HCT116 (cell line): ENCODE data around the gene IGF2R. TPM values are rescaled to one million over a fixed set of nuclear protein-coding genes. Genes with fewer than 3 reads are reported as not detected.

Source experiments
- ATAC-seq: fragments of 200-7000 bp; cut with Tn5 transposase; 2 replicates; pipeline ENCODE4 v1.9.1; 2020; ENCODE audit warnings: mild to moderate bottlenecking, moderate library complexity
- BruUV-seq: library from RNA; stranded (reverse); fragments of 400-500 nt; replicated peaks from 2 replicates; lab custom pipeline; 2021; lab: Mats Ljungman, UMichigan
- CTCF ChIA-PET: fragments of 300-600 bp; sonication (Branson Sonifier 250); formaldehyde crosslinking; loops from one replicate; lab custom pipeline; 2021; ENCODE audit warnings: antibody characterized with exemption; lab: Charles Lee
- POLR2A ChIA-PET: fragments of 300-600, 350-600 bp; sonication (Branson Sonifier 250); formaldehyde crosslinking; loops from one replicate; lab custom pipeline; 2021; ENCODE audit warnings: antibody characterized with exemption; lab: Charles Lee
- RAD21 ChIA-PET, 2 experiments: fragments of 300-600 bp; sonication (Branson Sonifier 250); formaldehyde crosslinking; loops; one replicate each; lab custom pipeline; 2023; ENCODE audit warnings: low total read pairs in 2 of 2; ENCODE audit not compliant: uncharacterized antibody in 2 of 2, unreplicated experiment in 2 of 2, low non-redundant PET in 1 of 2; lab: Charles Lee
- DNase-seq: peaks from one replicate; pipeline ENCODE4 v3.0.0-alpha.2; 2010; ENCODE audit warnings: low read depth, low spot score
- H2AFZ ChIP-seq: fragments of 200-600 bp; shearing (Covaris generic), sonication (generic); 2 replicates; pipeline ENCODE4 v1.6.1; 2017; ENCODE audit warnings: low read depth, mixed run types, mixed read lengths, antibody characterized with exemption, low read length; ENCODE audit not compliant: poor library complexity, severe bottlenecking
- H3K27ac ChIP-seq: 2 replicates; pipeline ENCODE4 v1.5.1; 2012; ENCODE audit warnings: low read depth, low read length
- H3K27me3 ChIP-seq: fragments of 200-600 bp; sonication (generic); 2 replicates; pipeline ENCODE4 v1.6.1; 2016; ENCODE audit warnings: mixed run types, low read length, mixed read lengths; ENCODE audit not compliant: insufficient read depth
- H3K36me3 ChIP-seq, 2 experiments: fragments of 200-500 bp in 1 of 2; fragments of 200-600 bp in 1 of 2; sonication (Bioruptor generic) in 1 of 2; sonication (generic) in 1 of 2; 2 replicates each; pipeline versions ENCODE4 v1.5.1 to v1.6.1; 2014 to 2016; ENCODE audit warnings: low read length in 2 of 2, inconsistent platforms in 1 of 2, mixed read lengths in 1 of 2, mixed run types in 1 of 2; ENCODE audit not compliant: insufficient read depth in 2 of 2, control insufficient read depth in 1 of 2
- H3K4me1 ChIP-seq, 2 experiments: fragments of 200-600 bp in 1 of 2; sonication (generic) in 1 of 2; 2 replicates each; pipeline versions ENCODE4 v1.5.1 to v1.6.1; 2012 to 2017; ENCODE audit warnings: low read length in 2 of 2, inconsistent platforms in 1 of 2, mild to moderate bottlenecking in 1 of 2, mixed read lengths in 1 of 2, mixed run types in 1 of 2, moderate library complexity in 1 of 2; ENCODE audit not compliant: insufficient read depth in 2 of 2, control insufficient read depth in 1 of 2
- H3K4me2 ChIP-seq: fragments of 200-600 bp; sonication (generic); 2 replicates; pipeline ENCODE4 v1.6.1; 2017; ENCODE audit warnings: mixed run types, low read length, mixed read lengths
- H3K4me3 ChIP-seq, 2 experiments: fragments of 200-600 bp in 1 of 2; sonication (generic) in 1 of 2; replicated peaks in 1 of 2; 2 replicates each; pipeline ENCODE4 v1.5.1; 2011 to 2016; ENCODE audit warnings: low read length in 2 of 2, control low read depth in 1 of 2, low read depth in 1 of 2, mild to moderate bottlenecking in 1 of 2, mixed read lengths in 1 of 2, mixed run types in 1 of 2
- H3K79me2 ChIP-seq: fragments of 200-600 bp; sonication (generic); 2 replicates; pipeline ENCODE4 v1.6.1; 2017; ENCODE audit warnings: mild to moderate bottlenecking, mixed run types, low read length, moderate library complexity, mixed read lengths; ENCODE audit not compliant: insufficient read depth
- H3K9ac ChIP-seq: fragments of 200-600 bp; sonication (generic); 2 replicates; pipeline ENCODE4 v1.6.1; 2016; ENCODE audit warnings: low read length, mixed read lengths
- H3K9me2 ChIP-seq: fragments of 200-600 bp; sonication (generic), shearing (Covaris generic); 2 replicates; pipeline ENCODE4 v1.6.1; 2017; ENCODE audit warnings: mixed run types, mild to moderate bottlenecking, moderate library complexity; ENCODE audit not compliant: insufficient read depth
- H3K9me3 ChIP-seq, 2 experiments: fragments of 200-500 bp in 1 of 2; fragments of 200-600 bp in 1 of 2; sonication (Bioruptor generic) in 1 of 2; sonication (generic) in 1 of 2; 2 replicates each; pipeline ENCODE4 v1.6.1; 2014 to 2017; ENCODE audit warnings: low read length in 2 of 2, mixed read lengths in 2 of 2, inconsistent platforms in 1 of 2, low read depth in 1 of 2, mild to moderate bottlenecking in 1 of 2, mixed run types in 1 of 2, moderate library complexity in 1 of 2; ENCODE audit not compliant: control insufficient read depth in 1 of 2, insufficient read depth in 1 of 2
- H4K20me1 ChIP-seq: fragments of 200-600 bp; sonication (generic), shearing (Covaris generic); 2 replicates; pipeline ENCODE4 v1.6.1; 2017; ENCODE audit warnings: mixed run types, mild to moderate bottlenecking, moderate library complexity; ENCODE audit not compliant: insufficient read depth
- EGR1 ChIP-seq: IDR thresholded peaks from 2 replicates; pipeline ENCODE4 v1.6.1; 2012; ENCODE audit warnings: low read depth
- EZH2 ChIP-seq: fragments of 200-600 bp; sonication (generic); IDR thresholded peaks from 2 replicates; pipeline ENCODE4 v1.6.1; 2017; ENCODE audit warnings: antibody characterized with exemption, mixed run types
- EZH2phosphoT487 ChIP-seq: fragments of 200-600 bp; IDR thresholded peaks from 2 replicates; pipeline ENCODE4 v1.6.1; 2018; ENCODE audit warnings: antibody characterized with exemption, borderline replicate concordance
- JUND ChIP-seq: IDR thresholded peaks from 2 replicates; pipeline ENCODE4 v1.6.1; 2012
- POLR2A ChIP-seq: IDR thresholded peaks from 2 replicates; pipeline ENCODE4 v1.7.0; 2011; ENCODE audit warnings: borderline replicate concordance; ENCODE audit not compliant: insufficient read depth, insufficient read length; ENCODE audit errors: extremely low read depth
- POLR2AphosphoS5 ChIP-seq: IDR thresholded peaks from 2 replicates; pipeline ENCODE4 v1.6.1; 2011; ENCODE audit warnings: mild to moderate bottlenecking, low read depth, low read length, moderate library complexity
- REST ChIP-seq: IDR thresholded peaks from 2 replicates; pipeline ENCODE4 v1.6.1; 2012; ENCODE audit warnings: low read depth
- SIN3A ChIP-seq: IDR thresholded peaks from 2 replicates; pipeline ENCODE4 v1.6.1; 2012; ENCODE audit warnings: low read depth
- SP1 ChIP-seq: IDR thresholded peaks from 2 replicates; pipeline ENCODE4 v1.6.1; 2012; ENCODE audit warnings: low read depth
- SRF ChIP-seq: IDR thresholded peaks from 2 replicates; pipeline ENCODE4 v1.6.1; 2012; ENCODE audit warnings: low read depth
- TCF7L2 ChIP-seq: IDR thresholded peaks from 2 replicates; pipeline ENCODE4 v1.7.0; 2011; ENCODE audit warnings: borderline replicate concordance, inconsistent platforms; ENCODE audit not compliant: insufficient read depth, insufficient read length; ENCODE audit errors: extremely low read depth
- ZBTB33 ChIP-seq: IDR thresholded peaks from 2 replicates; pipeline ENCODE4 v1.6.1; 2011; ENCODE audit warnings: mild to moderate bottlenecking, low read length, moderate library complexity; ENCODE audit not compliant: insufficient replicate concordance; ENCODE audit errors: extremely low read depth
- ZNF274 ChIP-seq: fragments of 200-500 bp; sonication (Bioruptor generic); IDR thresholded peaks from 2 replicates; pipeline ENCODE4 v1.6.1; 2014; ENCODE audit warnings: mild to moderate bottlenecking, low read depth, low read length, inconsistent platforms
- intact Hi-C: fragments of 100-400 bp; cut with micrococcal nuclease; formaldehyde crosslinking; loops from 2 replicates; pipeline ENCODE4 v1.10.0; 2022
- total RNA-seq: library from RNA; stranded (reverse); gene quantifications from one replicate; pipeline ENCODE4 v1.2.1, GENCODE V29; 2021; ENCODE audit not compliant: unreplicated experiment

The IGF2R gene
- total RNA-seq, 1 experiment from 2014 or later = 37.0 TPM

- CTCF ChIA-PET = no interaction called here
- POLR2A ChIA-PET = no interaction called here
- DNase-seq = no peak
- no peak for TF ChIP-seq TCF7L2
- TF ChIP-seq POLR2A = no peak
- no peak for TF ChIP-seq EGR1
- TF ChIP-seq REST = no peak
- no peak for TF ChIP-seq POLR2AphosphoS5
- TF ChIP-seq SP1 = no peak
- TF ChIP-seq, all 23 proteins: peak for 0
- Histone ChIP-seq H3K27me3 (no peaks in the 10 kb centered on the region), H4K20me1 (no peaks in the 10 kb centered on the region), H3K27ac (no peak overlapping the region), H3K79me2 (no peaks in the 10 kb centered on the region), H3K4me3 (no peak overlapping the region), H3K9ac (no peak overlapping the region), H3K4me2 (no peak overlapping the region), H2AFZ (no peak overlapping the region), H3K36me3 (peaks cover 0 to 4% of the 10 kb centered on the region in 2 experiments; a peak in 2 of 4 replicates), H3K4me1 (no peaks in the 10 kb centered on the region), H3K9me3 (no peaks in the 10 kb centered on the region), H3K9me2 (no peaks in the 10 kb centered on the region)
- intact Hi-C loops = no loop called here
- no TSS peak for BruUV-seq
- RAD21 ChIA-PET = no interaction called here
- ATAC-seq = no peak
These were observed 53.2 kb downstream of the IGF2R start for GRCh38 chr6:160022101-160022500.

GRCh38 chr6:160022793-160023192 lies 53.9 kb downstream of the IGF2R start:
- DNase-seq (no peak), ATAC-seq (no peak)
- H4K20me1 ChIP-seq = no peaks in the 10 kb centered on the region
- BruUV-seq = no TSS peak
- H3K79me2 ChIP-seq = no peaks in the 10 kb centered on the region
- H3K9ac ChIP-seq = no peak overlapping the region
- intact Hi-C loops = no loop called here
- CTCF ChIA-PET = no interaction called here
- no peak overlapping the region for H3K4me3 ChIP-seq
- no peak overlapping the region for H3K27ac ChIP-seq
- no peak overlapping the region for H2AFZ ChIP-seq
- POLR2A ChIA-PET = no interaction called here
- H3K9me3 ChIP-seq = no peaks in the 10 kb centered on the region
- no peak overlapping the region for H3K4me2 ChIP-seq
- peaks cover 0 to 8% of the 10 kb centered on the region in 2 experiments; a peak in 2 of 4 replicates for H3K36me3 ChIP-seq
- no peaks in the 10 kb centered on the region for H3K4me1 ChIP-seq
- no peaks in the 10 kb centered on the region for H3K27me3 ChIP-seq
- no peaks in the 10 kb centered on the region for H3K9me2 ChIP-seq
- RAD21 ChIA-PET = no interaction called here
- no peak for TF ChIP-seq SRF
- TF ChIP-seq ZNF274 = no peak
- no peak for TF ChIP-seq SIN3A
- no peak for TF ChIP-seq EZH2
- no peak for TF ChIP-seq JUND
- no peak for TF ChIP-seq EZH2phosphoT487
- TF ChIP-seq TCF7L2 = no peak
- TF ChIP-seq POLR2AphosphoS5 = no peak
- no peak for TF ChIP-seq POLR2A
- no peak for TF ChIP-seq ZBTB33
